ENCODE data around the gene ZFYVE26. TPM values are rescaled to one million over a fixed set of nuclear protein-coding genes. Genes with fewer than 3 reads are reported as not detected.

Gene ZFYVE26
- total RNA-seq, result 8.1 and 9.5 TPM in 2 replicates

GRCh38 chr14:67816326-67817002 lies at the start of gene ZFYVE26:
TSS of gene ZFYVE26 (minus strand) at chr14:67816590. CDS start at chr14:67815963, 627 bp downstream.

GRCh38 chr14:67819563-67820421 lies 3.4 kb upstream of the ZFYVE26 start, which contains the start of gene RAD51B:
TSS of gene RAD51B (plus strand) at chr14:67819779.

GRCh38 chr14:67701492-67701891 lies 114.9 kb downstream of the ZFYVE26 start, which contains the start of gene RDH12:
TSS of gene RDH12 (plus strand) at chr14:67701886. CDS start at chr14:67722643, 20,757 bp downstream.

Other genes with a start within 250 kb of the ZFYVE26 start
- 10.3 and 12.1 TPM in 2 replicates for gene PIGH, start 216.3 kb downstream of the ZFYVE26 start, total RNA-seq
- gene ARG2, start 196.7 kb downstream of the ZFYVE26 start, total RNA-seq, result 0.16 and 2.7 TPM in 2 replicates
- gene VTI1B, start 142.0 kb downstream of the ZFYVE26 start, total RNA-seq, result 41.1 and 78.1 TPM in 2 replicates
- gene RDH11, start 120.8 kb downstream of the ZFYVE26 start, total RNA-seq, result 56.5 and 114 TPM in 2 replicates
- gene RDH12, start 114.7 kb downstream of the ZFYVE26 start, total RNA-seq, result not detected in 2 replicates
- 10.0 and 11.9 TPM in 2 replicates for gene RAD51B, start 3.2 kb upstream of the ZFYVE26 start, total RNA-seq